Gastroesophageal sphincter (tissue), 3 donors: ENCODE measurements around the gene GNB2.

Experiments
- POLR2A ChIP-seq, 2 donors: fragments of 450-650 bp; IDR thresholded peaks; one replicate each; pipeline ENCODE4 v1.6.1; 2017; ENCODE audit warnings: antibody characterized with exemption in 2 of 2, mild to moderate bottlenecking in 2 of 2, moderate library complexity in 1 of 2
- POLR2AphosphoS5 ChIP-seq: sonication (generic); formaldehyde crosslinking; IDR thresholded peaks from one replicate; pipeline ENCODE4 v1.6.1; 2017; ENCODE audit warnings: antibody characterized with exemption
- TF ChIP-seq, protein P1 (sequence below), 4 experiments: fragments of 200-600 bp in 2 of 4; fragments of 450-650 bp in 2 of 4; sonication (generic) in 1 of 4; IDR thresholded peaks; one replicate each; pipeline ENCODE4 v1.5.1; 2017 to 2019; ENCODE audit warnings: antibody characterized with exemption in 4 of 4, mild to moderate bottlenecking in 2 of 4, moderate library complexity in 2 of 4

- TF ChIP-seq, protein P1, sequence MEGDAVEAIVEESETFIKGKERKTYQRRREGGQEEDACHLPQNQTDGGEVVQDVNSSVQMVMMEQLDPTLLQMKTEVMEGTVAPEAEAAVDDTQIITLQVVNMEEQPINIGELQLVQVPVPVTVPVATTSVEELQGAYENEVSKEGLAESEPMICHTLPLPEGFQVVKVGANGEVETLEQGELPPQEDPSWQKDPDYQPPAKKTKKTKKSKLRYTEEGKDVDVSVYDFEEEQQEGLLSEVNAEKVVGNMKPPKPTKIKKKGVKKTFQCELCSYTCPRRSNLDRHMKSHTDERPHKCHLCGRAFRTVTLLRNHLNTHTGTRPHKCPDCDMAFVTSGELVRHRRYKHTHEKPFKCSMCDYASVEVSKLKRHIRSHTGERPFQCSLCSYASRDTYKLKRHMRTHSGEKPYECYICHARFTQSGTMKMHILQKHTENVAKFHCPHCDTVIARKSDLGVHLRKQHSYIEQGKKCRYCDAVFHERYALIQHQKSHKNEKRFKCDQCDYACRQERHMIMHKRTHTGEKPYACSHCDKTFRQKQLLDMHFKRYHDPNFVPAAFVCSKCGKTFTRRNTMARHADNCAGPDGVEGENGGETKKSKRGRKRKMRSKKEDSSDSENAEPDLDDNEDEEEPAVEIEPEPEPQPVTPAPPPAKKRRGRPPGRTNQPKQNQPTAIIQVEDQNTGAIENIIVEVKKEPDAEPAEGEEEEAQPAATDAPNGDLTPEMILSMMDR (IDR thresholded peaks at IDR 0.05) = no peak
- TF ChIP-seq POLR2A (IDR thresholded peaks at IDR 0.05) (no peak), POLR2AphosphoS5 (no peak)
Measured at GRCh38 chr7:100674411-100675104, 1.0 kb downstream of the GNB2 start.
